ENCODE results near the gene NELFB.

NELFB gene

DNA sequence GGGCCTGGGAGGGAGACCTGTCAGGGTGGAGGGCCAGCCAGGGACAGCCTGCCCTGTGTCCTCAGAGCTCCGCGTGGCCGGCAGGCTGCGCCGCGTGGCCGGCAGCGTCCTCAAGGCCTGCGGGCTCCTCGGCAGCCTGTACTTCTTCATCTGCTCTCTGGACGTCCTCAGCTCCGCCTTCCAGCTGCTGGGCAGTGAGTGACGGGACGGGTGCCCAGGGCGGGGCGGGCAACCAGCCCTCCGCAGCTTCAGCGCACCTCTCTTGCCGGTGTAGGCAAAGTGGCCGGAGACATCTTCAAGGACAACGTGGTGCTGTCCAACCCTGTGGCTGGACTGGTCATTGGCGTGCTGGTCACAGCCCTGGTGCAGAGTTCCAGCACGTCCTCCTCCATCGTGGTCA is 22.6 kb upstream of the NELFB start:
- ATAC-seq, result no peak
- TF ChIP-seq, protein P1, sequence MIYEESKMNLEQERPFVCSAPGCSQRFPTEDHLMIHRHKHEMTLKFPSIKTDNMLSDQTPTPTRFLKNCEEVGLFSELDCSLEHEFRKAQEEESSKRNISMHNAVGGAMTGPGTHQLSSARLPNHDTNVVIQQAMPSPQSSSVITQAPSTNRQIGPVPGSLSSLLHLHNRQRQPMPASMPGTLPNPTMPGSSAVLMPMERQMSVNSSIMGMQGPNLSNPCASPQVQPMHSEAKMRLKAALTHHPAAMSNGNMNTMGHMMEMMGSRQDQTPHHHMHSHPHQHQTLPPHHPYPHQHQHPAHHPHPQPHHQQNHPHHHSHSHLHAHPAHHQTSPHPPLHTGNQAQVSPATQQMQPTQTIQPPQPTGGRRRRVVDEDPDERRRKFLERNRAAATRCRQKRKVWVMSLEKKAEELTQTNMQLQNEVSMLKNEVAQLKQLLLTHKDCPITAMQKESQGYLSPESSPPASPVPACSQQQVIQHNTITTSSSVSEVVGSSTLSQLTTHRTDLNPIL (CRISPR knock-in tag; IDR thresholded peaks at IDR 0.05; ENCODE audit: low read depth), result no peak
- TF ChIP-seq ZFP3 (CRISPR knock-in tag; IDR thresholded peaks at IDR 0.05) (no peak), ZNF8 (CRISPR knock-in tag; IDR thresholded peaks at IDR 0.05) (no peak), ESRRG (CRISPR knock-in tag; IDR thresholded peaks at IDR 0.05) (no peak)

DNA sequence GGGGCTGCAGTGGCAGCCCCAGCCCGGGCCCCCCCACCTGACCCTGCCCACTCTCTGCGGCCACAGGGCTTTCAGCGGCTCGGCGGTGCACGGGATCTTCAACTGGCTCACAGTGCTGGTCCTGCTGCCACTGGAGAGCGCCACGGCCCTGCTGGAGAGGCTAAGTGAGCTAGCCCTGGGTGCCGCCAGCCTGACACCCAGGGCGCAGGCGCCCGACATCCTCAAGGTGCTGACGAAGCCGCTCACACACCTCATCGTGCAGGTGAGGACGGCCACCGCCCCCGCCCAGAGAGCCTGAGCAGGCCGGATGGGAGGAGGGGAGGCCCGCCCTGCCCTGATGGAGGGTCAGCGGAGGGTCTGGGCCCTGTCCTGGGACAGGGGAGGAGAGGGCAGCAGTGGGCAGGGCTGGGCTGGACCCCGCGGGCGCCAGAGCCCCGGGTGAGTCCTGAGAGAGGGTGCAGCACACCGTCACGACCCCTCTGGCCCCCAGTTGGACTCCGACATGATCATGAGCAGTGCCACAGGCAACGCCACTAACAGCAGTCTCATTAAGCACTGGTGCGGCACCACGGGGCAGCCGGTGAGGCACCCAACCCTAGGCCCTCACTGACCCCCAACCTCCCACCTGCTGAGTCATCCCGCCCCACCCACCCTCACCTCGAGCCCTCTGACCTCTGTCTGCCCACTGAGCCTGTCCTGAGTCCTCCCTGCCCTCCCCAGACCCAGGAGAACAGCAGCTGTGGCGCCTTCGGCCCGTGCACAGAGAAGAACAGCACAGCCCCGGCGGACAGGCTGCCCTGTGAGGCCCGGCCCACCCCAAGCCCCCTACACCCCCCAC is 21.8 kb upstream of the NELFB start:
- TF ChIP-seq, protein P1 (CRISPR knock-in tag; IDR thresholded peaks at IDR 0.05; ENCODE audit: low read depth), result no peak
- TF ChIP-seq ARNTL (CRISPR knock-in tag; IDR thresholded peaks at IDR 0.05; ENCODE audit: borderline replicate concordance, low read depth), result no peak
- TF ChIP-seq, protein P2, sequence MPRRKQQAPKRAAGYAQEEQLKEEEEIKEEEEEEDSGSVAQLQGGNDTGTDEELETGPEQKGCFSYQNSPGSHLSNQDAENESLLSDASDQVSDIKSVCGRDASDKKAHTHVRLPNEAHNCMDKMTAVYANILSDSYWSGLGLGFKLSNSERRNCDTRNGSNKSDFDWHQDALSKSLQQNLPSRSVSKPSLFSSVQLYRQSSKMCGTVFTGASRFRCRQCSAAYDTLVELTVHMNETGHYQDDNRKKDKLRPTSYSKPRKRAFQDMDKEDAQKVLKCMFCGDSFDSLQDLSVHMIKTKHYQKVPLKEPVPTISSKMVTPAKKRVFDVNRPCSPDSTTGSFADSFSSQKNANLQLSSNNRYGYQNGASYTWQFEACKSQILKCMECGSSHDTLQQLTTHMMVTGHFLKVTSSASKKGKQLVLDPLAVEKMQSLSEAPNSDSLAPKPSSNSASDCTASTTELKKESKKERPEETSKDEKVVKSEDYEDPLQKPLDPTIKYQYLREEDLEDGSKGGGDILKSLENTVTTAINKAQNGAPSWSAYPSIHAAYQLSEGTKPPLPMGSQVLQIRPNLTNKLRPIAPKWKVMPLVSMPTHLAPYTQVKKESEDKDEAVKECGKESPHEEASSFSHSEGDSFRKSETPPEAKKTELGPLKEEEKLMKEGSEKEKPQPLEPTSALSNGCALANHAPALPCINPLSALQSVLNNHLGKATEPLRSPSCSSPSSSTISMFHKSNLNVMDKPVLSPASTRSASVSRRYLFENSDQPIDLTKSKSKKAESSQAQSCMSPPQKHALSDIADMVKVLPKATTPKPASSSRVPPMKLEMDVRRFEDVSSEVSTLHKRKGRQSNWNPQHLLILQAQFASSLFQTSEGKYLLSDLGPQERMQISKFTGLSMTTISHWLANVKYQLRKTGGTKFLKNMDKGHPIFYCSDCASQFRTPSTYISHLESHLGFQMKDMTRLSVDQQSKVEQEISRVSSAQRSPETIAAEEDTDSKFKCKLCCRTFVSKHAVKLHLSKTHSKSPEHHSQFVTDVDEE (CRISPR knock-in tag; IDR thresholded peaks at IDR 0.05), result no peak
- TF ChIP-seq RARB (CRISPR knock-in tag; IDR thresholded peaks at IDR 0.05), result no peak
- no peak for TF ChIP-seq BACH2 (CRISPR knock-in tag; IDR thresholded peaks at IDR 0.05; ENCODE audit: borderline replicate concordance)
- no peak for TF ChIP-seq TCF4 (CRISPR knock-in tag; IDR thresholded peaks at IDR 0.05; ENCODE audit: borderline replicate concordance)
- TF ChIP-seq OSR1 (CRISPR knock-in tag; IDR thresholded peaks at IDR 0.05), result no peak
- no peak for TF ChIP-seq ESRRG (CRISPR knock-in tag; IDR thresholded peaks at IDR 0.05)
- TF ChIP-seq ISL1 (CRISPR knock-in tag; IDR thresholded peaks at IDR 0.05), result no peak
- no peak for TF ChIP-seq ZFP30 (CRISPR knock-in tag; IDR thresholded peaks at IDR 0.05)
- TF ChIP-seq, protein P3, sequence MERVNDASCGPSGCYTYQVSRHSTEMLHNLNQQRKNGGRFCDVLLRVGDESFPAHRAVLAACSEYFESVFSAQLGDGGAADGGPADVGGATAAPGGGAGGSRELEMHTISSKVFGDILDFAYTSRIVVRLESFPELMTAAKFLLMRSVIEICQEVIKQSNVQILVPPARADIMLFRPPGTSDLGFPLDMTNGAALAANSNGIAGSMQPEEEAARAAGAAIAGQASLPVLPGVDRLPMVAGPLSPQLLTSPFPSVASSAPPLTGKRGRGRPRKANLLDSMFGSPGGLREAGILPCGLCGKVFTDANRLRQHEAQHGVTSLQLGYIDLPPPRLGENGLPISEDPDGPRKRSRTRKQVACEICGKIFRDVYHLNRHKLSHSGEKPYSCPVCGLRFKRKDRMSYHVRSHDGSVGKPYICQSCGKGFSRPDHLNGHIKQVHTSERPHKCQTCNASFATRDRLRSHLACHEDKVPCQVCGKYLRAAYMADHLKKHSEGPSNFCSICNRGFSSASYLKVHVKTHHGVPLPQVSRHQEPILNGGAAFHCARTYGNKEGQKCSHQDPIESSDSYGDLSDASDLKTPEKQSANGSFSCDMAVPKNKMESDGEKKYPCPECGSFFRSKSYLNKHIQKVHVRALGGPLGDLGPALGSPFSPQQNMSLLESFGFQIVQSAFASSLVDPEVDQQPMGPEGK (CRISPR knock-in tag; IDR thresholded peaks at IDR 0.05; ENCODE audit: borderline replicate concordance), result no peak
- TF ChIP-seq, protein P4, sequence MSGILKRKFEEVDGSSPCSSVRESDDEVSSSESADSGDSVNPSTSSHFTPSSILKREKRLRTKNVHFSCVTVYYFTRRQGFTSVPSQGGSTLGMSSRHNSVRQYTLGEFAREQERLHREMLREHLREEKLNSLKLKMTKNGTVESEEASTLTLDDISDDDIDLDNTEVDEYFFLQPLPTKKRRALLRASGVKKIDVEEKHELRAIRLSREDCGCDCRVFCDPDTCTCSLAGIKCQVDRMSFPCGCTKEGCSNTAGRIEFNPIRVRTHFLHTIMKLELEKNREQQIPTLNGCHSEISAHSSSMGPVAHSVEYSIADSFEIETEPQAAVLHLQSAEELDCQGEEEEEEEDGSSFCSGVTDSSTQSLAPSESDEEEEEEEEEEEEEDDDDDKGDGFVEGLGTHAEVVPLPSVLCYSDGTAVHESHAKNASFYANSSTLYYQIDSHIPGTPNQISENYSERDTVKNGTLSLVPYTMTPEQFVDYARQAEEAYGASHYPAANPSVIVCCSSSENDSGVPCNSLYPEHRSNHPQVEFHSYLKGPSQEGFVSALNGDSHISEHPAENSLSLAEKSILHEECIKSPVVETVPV (CRISPR knock-in tag; IDR thresholded peaks at IDR 0.05), result no peak
- no peak for TF ChIP-seq ZC3H10 (CRISPR knock-in tag; IDR thresholded peaks at IDR 0.05)
- no peak for TF ChIP-seq ZFP3 (CRISPR knock-in tag; IDR thresholded peaks at IDR 0.05)
- no peak for TF ChIP-seq PPARA (CRISPR knock-in tag; IDR thresholded peaks at IDR 0.05; ENCODE audit: borderline replicate concordance)
- TF ChIP-seq, protein P5, sequence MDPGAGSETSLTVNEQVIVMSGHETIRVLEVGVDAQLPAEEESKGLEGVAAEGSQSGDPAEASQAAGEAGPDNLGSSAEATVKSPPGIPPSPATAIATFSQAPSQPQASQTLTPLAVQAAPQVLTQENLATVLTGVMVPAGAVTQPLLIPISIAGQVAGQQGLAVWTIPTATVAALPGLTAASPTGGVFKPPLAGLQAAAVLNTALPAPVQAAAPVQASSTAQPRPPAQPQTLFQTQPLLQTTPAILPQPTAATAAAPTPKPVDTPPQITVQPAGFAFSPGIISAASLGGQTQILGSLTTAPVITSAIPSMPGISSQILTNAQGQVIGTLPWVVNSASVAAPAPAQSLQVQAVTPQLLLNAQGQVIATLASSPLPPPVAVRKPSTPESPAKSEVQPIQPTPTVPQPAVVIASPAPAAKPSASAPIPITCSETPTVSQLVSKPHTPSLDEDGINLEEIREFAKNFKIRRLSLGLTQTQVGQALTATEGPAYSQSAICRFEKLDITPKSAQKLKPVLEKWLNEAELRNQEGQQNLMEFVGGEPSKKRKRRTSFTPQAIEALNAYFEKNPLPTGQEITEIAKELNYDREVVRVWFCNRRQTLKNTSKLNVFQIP (CRISPR knock-in tag; IDR thresholded peaks at IDR 0.05; ENCODE audit: borderline replicate concordance, low read depth), result no peak
- no peak for TF ChIP-seq CSDC2 (CRISPR knock-in tag; IDR thresholded peaks at IDR 0.05)
- no peak for TF ChIP-seq TOX (CRISPR knock-in tag; IDR thresholded peaks at IDR 0.05; ENCODE audit: borderline replicate concordance)
- ATAC-seq, result no peak
